ENCODE data around the gene GPRC5A.
"Not testable (repeated sequence)": the region's sequence is repeated elsewhere in the genome, so short reads cannot be mapped to it uniquely, and the experiment has no call there.

Gene GPRC5A

DNA sequence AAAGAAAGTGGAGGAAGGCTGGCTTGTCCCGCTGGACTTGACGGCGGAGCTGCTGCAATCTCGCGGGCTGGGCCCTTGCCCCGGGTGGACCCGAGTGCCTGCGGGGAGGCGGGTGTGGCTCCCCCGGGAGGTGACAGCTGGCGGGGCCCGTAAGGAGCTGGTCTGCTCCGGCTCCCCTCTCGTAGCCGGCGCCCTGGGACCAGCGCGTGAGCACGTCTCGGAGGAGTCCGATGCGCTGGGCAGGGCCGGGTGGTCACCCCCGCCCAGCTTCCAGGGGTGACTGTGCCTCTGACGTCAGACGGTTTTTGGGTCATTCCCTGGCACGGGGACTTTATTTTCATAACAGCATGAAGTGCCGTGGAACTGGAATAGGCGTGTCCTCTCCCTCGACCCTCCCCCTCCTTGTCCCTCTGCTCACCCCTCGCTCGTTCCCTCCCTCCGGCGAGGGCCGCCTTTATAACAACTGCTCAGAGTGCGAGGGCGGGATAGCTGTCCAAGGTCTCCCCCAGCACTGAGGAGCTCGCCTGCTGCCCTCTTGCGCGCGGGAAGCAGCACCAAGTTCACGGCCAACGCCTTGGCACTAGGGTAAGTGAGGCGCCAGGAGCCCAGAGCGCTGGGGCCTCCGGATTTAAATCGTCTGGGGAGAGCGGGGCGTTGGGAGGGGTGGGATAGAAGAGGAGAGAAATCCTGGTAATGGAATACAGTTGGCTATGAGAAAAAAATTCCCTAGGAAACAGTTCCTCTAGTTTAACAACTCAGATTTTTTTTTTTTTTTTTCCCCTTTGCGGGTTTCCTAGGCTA lies at the start of gene GPRC5A:
TSS of gene GPRC5A (plus strand) at position 483 of the 801 bp plus-strand sequence. CDS start 16,688 bp downstream, outside the sequence.
- peak; percentile 72 for DNase-seq (ENCODE audit: low spot score)

DNA sequence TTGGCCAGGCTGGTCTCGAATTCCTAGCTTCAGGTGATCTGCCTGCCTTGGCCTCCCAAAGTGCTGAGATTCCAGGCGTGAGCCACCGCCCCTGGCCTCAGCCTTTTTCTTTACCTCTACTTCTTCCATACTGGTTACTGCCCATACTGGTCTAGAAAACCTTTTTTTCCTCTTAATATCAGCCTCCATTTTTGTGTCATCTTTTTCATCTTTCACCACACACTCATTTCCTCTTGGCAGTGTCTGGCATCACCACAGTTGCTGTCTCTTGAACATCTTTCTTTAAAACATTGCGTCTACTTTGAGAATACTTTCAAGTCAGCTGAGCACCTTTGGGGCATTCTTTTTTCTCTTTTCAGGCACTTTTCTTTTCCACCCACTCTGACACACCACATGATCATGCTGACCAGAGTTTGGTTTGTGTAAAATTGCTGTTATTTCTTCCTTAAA lies 45.5 kb upstream of the GPRC5A start:
- no peak for DNase-seq (ENCODE audit: low spot score)

GRCh38 chr12:12846780-12847179 lies 44.6 kb upstream of the GPRC5A start:
- DNase-seq (ENCODE audit: low spot score), result not testable (repeated sequence)

DNA sequence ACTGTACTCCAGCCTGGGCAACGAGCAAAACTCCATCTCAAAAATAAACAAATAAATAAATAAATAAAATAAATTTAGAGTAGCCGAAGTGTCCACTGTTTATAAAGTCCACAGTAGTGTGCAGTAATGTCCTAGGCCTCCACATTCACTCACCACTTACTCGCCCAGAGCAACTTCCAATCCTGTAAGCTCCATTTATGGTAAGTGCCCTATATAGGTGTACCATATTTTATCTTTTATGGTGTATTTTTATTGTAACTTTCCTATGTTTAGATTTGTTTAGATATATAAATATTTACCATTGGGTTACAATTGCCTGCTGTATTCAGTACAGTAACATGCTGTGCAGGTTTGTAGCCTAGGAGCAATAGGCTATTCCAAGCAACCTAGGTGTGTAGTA lies 37.9 kb upstream of the GPRC5A start:
- DNase-seq (ENCODE audit: low spot score), result no peak

DNA sequence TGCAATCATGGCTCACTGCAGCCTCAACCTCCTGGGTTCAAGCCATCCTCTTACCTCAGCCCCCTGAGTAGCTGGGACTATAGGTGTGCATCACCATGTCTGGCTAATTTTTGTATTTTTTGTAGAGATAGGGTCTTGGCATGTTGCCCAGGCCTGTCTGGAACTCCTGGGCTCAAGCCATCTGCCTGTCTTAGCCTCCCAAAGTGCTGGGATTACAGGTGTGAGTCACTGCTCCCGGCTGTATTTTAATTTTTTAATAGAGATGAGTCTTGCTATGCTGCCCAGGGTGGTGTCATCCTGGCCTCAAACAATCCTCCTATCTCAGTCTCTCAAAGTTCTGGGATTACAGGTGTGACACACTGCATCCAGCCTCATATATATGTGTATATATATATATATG lies 31.7 kb upstream of the GPRC5A start:
- DNase-seq (ENCODE audit: low spot score), result no peak

DNA sequence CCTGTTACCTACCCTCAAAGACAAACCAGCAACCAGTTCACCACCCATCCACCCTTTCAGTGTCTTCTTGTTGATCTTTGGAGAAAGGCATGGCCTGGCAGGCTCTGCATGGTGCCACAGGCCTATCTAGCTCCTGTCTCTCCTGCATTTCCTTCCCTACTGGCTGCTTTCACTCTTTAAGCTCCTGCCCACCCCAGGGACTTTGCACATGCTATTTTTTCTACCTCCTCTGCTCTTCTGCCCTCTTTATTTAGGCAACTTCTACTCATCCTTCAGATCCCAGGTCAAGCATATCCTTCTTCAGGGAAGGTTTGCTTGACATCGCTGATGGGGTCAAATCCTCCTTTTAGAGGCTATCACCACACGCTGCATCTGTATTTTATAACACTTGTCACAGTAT lies 27.1 kb upstream of the GPRC5A start:
- DNase-seq (ENCODE audit: low spot score), result no peak

- DNase-seq (ENCODE audit: low spot score), result no peak
Observed at GRCh38 chr12:12868477-12869235, 22.7 kb upstream of the GPRC5A start.

- DNase-seq (ENCODE audit: low spot score), result no peak
Observed at GRCh38 chr12:12870465-12870864, 20.9 kb upstream of the GPRC5A start.

DNA sequence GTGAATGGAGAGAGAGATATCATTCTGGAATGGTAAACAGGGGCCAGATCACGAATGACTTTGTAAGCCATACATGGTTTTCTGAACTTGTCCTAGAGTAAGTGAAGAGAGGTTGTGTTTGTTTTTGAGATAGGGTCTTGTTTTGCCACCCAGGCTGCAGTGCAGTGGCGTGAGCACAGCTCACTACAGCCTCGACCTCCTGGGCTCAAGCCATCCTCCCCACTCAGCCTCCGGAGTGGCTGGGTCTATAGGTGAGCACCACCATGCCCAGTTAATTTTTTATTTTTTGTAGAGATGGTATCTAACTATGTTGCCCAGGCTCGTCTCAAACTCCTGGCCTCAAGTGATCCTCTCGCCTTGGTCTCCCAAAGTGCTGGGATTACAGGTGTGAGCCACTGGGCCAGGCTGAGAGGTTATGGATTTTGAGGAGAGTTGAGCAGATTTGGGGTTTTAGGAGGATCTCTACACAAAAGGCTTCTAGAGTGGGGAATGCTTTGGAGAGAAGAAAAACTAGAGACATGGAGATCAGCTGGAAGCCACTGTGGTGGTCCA lies 19.7 kb upstream of the GPRC5A start:
- DNase-seq (ENCODE audit: low spot score), result no peak

DNA sequence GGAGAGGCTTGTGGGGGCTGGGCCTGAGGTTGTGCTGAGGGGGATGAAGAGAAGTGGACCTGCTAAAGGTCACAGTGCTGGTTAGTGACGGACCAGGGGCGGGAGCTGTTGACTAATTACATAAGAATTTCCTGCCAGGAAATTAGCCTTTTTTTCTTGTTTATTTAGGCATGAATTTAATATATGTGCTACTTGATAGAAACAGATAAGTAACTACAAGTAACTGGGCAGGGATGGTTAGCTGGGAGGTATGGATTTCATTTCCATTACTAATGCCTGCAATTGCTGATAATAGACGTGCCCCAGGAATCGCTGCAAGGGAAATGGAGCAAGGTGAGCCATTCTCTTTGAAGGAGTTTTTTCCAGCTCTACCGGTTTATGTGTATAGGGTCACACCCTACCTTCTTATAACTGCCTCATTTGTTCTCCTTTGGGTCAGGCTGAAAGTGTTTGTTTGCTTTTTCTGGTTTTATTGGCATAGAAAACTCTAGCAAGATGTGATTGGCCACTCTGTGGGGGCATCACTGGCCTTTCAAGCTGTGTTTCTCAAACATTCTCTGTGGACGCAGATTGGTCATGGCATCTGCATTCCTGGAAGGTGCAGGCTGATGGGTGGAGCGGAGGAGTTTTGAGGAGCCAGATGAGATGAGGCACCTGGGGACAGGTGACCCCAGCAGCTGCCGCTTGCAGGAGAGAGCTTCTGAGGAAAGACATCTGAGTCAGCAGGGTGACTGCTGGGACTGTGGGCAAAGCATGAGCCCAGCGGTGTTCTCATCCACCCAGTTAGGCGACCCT lies 19.0 kb upstream of the GPRC5A start:
- DNase-seq (ENCODE audit: low spot score), result peak; percentile 36

- DNase-seq (ENCODE audit: low spot score), result no peak
Observed at GRCh38 chr12:12872934-12873275, 18.5 kb upstream of the GPRC5A start.

DNA sequence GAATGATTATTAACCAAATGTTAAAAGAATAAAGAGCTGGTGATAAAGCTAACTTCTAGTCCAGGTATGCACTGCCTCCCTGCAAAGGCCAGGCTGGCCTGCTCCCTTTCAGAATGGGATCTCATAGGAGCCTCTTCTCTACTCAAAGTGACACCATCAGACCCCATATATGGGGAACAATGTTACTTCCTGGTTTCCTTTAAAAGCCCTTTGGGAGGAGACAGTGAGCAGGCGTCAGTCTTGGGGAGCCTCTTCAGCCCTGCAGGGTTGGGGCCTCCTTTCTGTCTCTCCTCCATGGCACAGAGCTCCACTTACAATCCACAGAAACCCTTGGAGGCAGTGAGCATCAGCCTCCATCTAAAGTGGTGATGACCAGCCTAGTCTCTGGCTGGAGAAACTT lies 17.3 kb upstream of the GPRC5A start:
- no peak for DNase-seq (ENCODE audit: low spot score)

DNA sequence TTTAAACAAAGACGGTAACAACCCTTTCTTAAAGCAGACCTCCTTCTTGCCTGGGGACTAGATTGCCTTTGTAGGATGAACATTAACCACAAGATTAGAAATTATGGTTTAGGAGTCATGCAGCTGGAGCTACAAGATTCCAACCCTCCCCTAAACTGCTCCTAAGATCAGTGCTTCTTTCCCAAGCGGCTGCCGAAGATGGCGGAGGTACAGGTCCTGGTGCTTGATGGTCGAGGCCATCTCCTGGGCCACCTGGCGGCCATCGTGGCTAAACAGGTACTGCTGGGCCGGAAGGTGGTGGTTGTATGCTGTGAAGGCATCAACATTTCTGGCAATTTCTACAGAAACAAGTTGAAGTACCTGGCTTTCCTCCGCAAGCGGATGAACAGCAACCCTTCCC lies 16.1 kb upstream of the GPRC5A start:
- not testable (repeated sequence) for DNase-seq (ENCODE audit: low spot score)

DNA sequence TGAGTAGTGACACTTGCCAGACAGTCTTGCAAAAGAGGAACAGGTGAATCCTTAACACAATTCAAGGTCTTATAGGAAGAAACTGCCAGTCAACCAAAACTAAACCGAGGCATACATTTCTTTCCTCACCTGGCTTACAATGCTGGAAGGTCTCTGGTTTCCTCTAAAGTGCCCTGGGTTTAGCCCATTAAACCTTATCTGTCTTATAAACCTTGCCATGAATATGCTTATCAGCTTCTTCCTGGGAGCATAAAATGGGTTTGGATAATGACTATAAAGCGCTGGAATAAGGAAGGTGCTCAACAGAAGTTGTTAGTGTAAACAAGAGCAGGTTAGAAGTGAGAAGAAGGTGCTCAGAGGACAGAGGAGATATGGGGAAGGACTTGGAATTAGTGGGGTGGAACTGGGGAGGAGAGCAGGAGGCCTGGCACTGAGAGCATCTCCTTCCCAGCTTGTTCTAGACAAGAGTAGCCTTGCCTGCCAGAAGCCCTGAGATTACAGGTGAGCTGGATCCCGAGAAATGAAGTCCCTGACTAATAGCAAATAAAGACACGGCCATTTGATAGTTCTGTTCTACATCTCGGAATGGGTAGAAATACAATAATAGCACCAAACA lies 14.1 kb upstream of the GPRC5A start:
- DNase-seq (ENCODE audit: low spot score), result no peak

GRCh38 chr12:12877781-12878455 lies 13.4 kb upstream of the GPRC5A start:
- no peak for DNase-seq (ENCODE audit: low spot score)

DNA sequence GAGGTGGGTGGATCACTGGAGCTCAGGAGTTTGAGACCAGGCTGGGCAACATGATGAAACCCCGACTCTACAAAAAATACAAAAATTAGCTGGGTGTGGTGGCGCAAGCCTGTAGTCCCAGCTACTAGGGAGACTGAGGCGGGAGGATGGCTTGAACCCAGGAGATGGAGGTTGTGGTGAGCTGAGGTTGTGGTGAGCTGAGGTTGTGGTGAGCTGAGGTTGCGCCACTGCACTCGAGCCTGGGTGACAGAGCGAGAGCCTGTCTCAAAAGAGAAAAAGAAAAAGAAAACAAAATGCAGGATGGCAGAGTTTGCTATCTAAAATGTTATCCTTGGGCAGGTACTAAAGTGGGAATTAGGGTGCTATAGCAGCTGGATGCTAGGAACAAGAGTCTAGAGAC lies 10.8 kb upstream of the GPRC5A start:
- DNase-seq (ENCODE audit: low spot score), result no peak

DNA sequence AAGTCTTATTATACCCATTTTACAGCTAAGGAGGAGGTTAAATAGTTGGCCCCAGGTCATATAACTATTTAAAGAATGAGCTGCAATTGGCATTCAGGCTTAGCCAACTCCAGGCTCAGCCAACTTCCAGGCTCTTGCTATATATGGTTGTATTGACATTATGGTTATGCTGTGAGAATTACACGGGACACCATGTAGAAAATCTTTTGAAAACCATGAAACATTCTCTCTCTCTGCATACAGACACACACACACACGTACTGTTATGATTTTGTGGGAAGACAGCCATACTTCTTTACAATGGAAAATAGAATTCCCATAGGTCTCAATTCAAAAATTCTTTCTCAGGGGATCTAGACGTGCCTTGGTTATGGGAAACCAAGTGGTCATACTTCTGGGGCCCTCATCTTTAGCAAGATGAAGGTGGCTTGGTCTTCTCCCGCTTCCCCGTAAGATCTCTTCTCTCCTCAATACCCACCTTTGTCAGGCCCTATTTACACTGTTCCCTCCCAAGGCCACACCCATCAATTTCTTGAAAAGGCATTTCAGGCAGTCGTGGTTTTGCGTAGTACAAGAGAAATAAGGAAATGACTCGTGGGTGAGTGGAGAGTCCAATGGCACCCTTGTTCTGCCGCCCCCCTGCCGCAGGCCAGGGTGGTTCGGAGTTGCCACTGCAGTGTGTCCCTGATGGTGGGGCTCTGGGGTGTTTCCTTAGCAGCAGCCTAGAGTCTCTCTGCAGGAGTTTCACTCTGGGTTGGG lies 10.0 kb upstream of the GPRC5A start:
- no peak for DNase-seq (ENCODE audit: low spot score)

GRCh38 chr12:12882288-12882687 lies 9.1 kb upstream of the GPRC5A start:
- DNase-seq (ENCODE audit: low spot score), result no peak

- no peak for DNase-seq (ENCODE audit: low spot score)
Observed at GRCh38 chr12:12883369-12884001, 7.9 kb upstream of the GPRC5A start.

Measured in iPS-NIHi11 (cell line).